ENCODE results near the gene SFXN3. TPM values are rescaled to one million over a fixed set of nuclear protein-coding genes. Genes with fewer than 3 reads are reported as not detected.

Gene SFXN3
- total RNA-seq, 3 donors from 2014 or later (not counting 1 experiment from before 2014, with no cell fraction given): 59.7 to 74.5 (median 68.9) TPM

DNA sequence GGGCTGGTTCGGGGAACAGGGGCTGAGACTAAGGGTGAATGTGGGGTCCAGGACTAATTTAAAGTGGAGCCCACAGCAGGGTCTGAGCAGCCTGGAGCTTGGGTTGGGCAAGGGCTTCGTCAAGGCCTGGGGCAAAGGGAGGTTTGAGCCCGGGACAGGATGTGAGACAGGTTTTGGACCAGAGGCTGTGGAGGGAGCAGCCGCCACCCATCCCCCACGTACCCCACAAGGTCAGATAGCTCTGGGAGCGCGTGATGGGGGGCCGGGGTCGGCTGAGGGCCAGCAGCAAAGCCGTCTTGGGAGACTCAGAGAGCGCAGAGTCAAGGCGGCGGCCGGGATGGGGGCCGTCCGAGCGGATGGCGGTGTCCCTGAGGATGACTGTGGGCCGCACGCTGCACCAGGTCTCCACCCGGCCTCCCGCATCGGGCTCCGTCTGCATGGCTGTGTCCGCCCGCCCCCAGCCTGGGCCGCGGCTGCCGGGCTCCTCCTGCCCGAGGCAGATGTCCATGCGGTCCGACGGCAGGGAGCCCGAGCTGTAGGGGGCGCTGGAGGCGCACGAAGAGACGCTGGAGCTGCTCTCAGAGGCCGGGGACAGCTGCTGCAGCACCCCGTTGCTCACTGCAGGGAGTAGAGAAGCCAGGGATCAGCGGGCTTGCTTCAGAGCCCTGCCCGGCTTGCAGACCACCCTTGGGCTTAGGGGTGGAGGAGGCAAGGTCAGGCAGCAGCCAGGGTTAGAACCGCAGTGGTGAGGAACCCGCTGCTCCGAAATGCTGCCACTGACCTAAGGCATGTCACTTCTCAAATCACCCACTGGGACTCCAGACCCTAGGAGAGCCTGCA lies 12.2 kb upstream of the SFXN3 start:
- WGBS (ENCODE audit: insufficient coverage): 25% methylated on average over 45 of the region's 45 CpGs
- Mint-ChIP-seq H3K36me3 (no peaks in the 10 kb centered on the region), H3K4me1 (peaks cover 0 to 18% of the 10 kb centered on the region in 2 donors)

DNA sequence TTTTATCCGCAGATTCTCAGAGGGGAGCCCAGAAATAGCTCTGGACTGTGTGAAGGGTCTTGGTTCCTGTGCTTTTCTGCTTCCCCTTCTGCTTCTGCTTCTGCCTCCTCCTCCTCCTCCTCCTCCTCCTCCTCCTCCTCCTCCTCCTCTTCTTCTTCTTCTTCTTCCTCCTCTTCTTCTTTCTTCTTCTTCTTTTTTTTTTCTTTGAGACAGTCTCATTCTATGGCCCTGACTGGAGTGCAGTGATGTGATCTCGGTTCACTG lies 11.7 kb upstream of the SFXN3 start:
- 43% methylated on average over 2 of the region's 2 CpGs for WGBS (ENCODE audit: insufficient coverage)
- intact Hi-C loops (cut with micrococcal nuclease): no loop called here
- H3K36me3 Mint-ChIP-seq: no peaks in the 10 kb centered on the region
- no peaks in the 10 kb centered on the region for H3K9me3 ChIP-seq (ENCODE audit: control insufficient read depth, insufficient read depth, low read length)
- H3K27ac Mint-ChIP-seq: no peak overlapping the region
- no peaks in the 10 kb centered on the region for H3K36me3 ChIP-seq (ENCODE audit: control insufficient read depth, insufficient read depth, low read length)
- peaks cover 30 to 43% of the 10 kb centered on the region in 2 donors for H3K27me3 Mint-ChIP-seq (ENCODE audit: low read depth in 2 of 2)
- H3K4me1 ChIP-seq (ENCODE audit: control insufficient read depth, insufficient read depth, low read length): peaks cover 11% of the 10 kb centered on the region
- peaks cover 0 to 14% of the 10 kb centered on the region in 2 donors for H3K4me1 Mint-ChIP-seq
- no peak for ATAC-seq
- H3K4me3 Mint-ChIP-seq: no peak overlapping the region
- no peak overlapping the region for H3K27ac ChIP-seq (ENCODE audit: low read length)
- no peaks in the 10 kb centered on the region for H3K9me3 Mint-ChIP-seq
- no peak overlapping the region for H3K4me3 ChIP-seq (ENCODE audit: low read length)
- H3K27me3 ChIP-seq (ENCODE audit: control insufficient read depth, insufficient read depth, low read length): peaks cover 15% of the 10 kb centered on the region
- TF ChIP-seq CTCF (IDR thresholded peaks at IDR 0.05): no peak
- no peak for DNase-seq

More for the DNA sequence above, 12.2 kb upstream of the SFXN3 start:
- DNase-seq (peak; percentile 65 to 78), ATAC-seq (peak; percentile 76 to 81 (median 81))
- no peaks in the 10 kb centered on the region for H3K9me3 ChIP-seq (ENCODE audit: control insufficient read depth, insufficient read depth, low read length)
- H3K4me1 ChIP-seq (ENCODE audit: control insufficient read depth, insufficient read depth, low read length): peaks cover 11% of the 10 kb centered on the region
- peaks cover 15% of the 10 kb centered on the region for H3K27me3 ChIP-seq (ENCODE audit: control insufficient read depth, insufficient read depth, low read length)
- H3K27ac ChIP-seq (ENCODE audit: low read length): no peak overlapping the region
- intact Hi-C loops (cut with micrococcal nuclease): no loop called here
- Mint-ChIP-seq H3K9me3 (no peaks in the 10 kb centered on the region), H3K27ac (no peak overlapping the region), H3K4me3 (peak overlapping the region; percentile 4), H3K27me3 (ENCODE audit: low read depth in 2 of 2) (peaks cover 30 to 46% of the 10 kb centered on the region in 2 donors)
- H3K4me3 ChIP-seq (ENCODE audit: low read length): no peak overlapping the region
- peak; percentile 72 for TF ChIP-seq CTCF (IDR thresholded peaks at IDR 0.05)
- no peaks in the 10 kb centered on the region for H3K36me3 ChIP-seq (ENCODE audit: control insufficient read depth, insufficient read depth, low read length)

DNA sequence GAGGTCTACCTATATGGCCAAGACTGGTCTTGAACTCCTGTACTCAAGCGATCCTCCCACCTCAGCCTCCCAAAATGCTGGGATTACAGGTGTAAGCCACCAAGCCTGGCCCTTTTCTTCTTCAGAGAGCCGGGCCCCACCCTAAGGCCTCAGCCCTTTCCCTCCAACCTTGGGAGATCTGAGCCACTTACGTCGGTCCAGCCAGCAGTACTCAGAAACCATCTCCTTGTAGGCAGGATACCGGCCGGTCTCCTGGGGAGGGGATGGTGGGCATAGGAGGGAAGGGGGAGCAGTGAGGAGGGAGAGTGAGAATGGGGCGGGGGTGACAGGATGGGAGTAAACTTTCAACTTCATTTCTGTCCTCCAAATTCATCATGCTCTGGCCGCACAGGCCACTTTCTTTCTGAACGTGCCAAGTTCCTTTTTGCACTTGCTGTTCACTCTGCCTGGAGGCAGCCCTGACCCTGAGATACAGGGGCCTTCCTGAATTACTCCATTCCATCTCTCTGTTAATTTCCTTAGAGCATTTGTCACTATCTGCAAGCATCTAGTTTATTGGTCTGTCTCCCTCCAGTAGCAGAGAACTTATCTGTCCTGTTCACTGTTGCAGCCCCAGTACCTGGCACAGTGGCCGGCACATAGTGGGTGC lies 10.5 kb upstream of the SFXN3 start:
- H3K4me3 ChIP-seq (ENCODE audit: low read length): no peak overlapping the region
- Mint-ChIP-seq H3K9me3 (no peaks in the 10 kb centered on the region), H3K36me3 (no peaks in the 10 kb centered on the region), H3K27me3 (ENCODE audit: low read depth in 2 of 2) (peaks cover 30 to 34% of the 10 kb centered on the region in 2 donors), H3K4me1 (peaks cover 0 to 12% of the 10 kb centered on the region in 2 donors), H3K27ac (no peak overlapping the region), H3K4me3 (no peak overlapping the region)
- DNase-seq (no peak), ATAC-seq (no peak)
- H3K4me1 ChIP-seq (ENCODE audit: control insufficient read depth, insufficient read depth, low read length): peaks cover 11% of the 10 kb centered on the region
- H3K9me3 ChIP-seq (ENCODE audit: control insufficient read depth, insufficient read depth, low read length): no peaks in the 10 kb centered on the region
- intact Hi-C loops (cut with micrococcal nuclease): no loop called here
- H3K36me3 ChIP-seq (ENCODE audit: control insufficient read depth, insufficient read depth, low read length): no peaks in the 10 kb centered on the region
- WGBS (ENCODE audit: insufficient coverage): 92% methylated on average over 9 of the region's 10 CpGs
- peaks cover 13% of the 10 kb centered on the region for H3K27me3 ChIP-seq (ENCODE audit: control insufficient read depth, insufficient read depth, low read length)
- TF ChIP-seq CTCF (IDR thresholded peaks at IDR 0.05): no peak
- H3K27ac ChIP-seq (ENCODE audit: low read length): no peak overlapping the region
